Measurements from ENCODE around the gene SMU1.
A peak's percentile ranks its signal among the peaks of the same experiment; 100 is the strongest.

The SMU1 gene

GRCh38 chr9:33076046-33077004 lies at the start of gene SMU1:
Gene SMU1 (minus strand): TSS chr9:33076674. CDS start chr9:33076608, 66 bp downstream.
- DNase-seq: peak; percentile 95 to 96

- DNase-seq: no peak
Observed at GRCh38 chr9:33125461-33125860, 49.0 kb upstream of the SMU1 start.

GRCh38 chr9:33124751-33125381 lies 48.4 kb upstream of the SMU1 start:
- DNase-seq: no peak

- DNase-seq: no peak
Observed at GRCh38 chr9:33124046-33124445, 47.6 kb upstream of the SMU1 start.

GRCh38 chr9:33123407-33124031 lies 47.0 kb upstream of the SMU1 start:
- no peak for DNase-seq

- DNase-seq: no peak
Observed at GRCh38 chr9:33120620-33121019, 44.1 kb upstream of the SMU1 start.

GRCh38 chr9:33117796-33118195 lies 41.3 kb upstream of the SMU1 start:
- no peak for DNase-seq

- no peak for DNase-seq
Observed at GRCh38 chr9:33117306-33117705, 40.8 kb upstream of the SMU1 start.

GRCh38 chr9:33116860-33117259 lies 40.4 kb upstream of the SMU1 start:
- DNase-seq: no peak

- no peak for DNase-seq
Observed at GRCh38 chr9:33114746-33115145, 38.3 kb upstream of the SMU1 start.

- no peak for DNase-seq
Observed at GRCh38 chr9:33113799-33114547, 37.5 kb upstream of the SMU1 start.

- DNase-seq: peak in 1 of 2 experiments; percentile 1
Observed at GRCh38 chr9:33112094-33112493, 35.6 kb upstream of the SMU1 start.

- DNase-seq: peak in 1 of 2 experiments; percentile 6
Observed at GRCh38 chr9:33111631-33112030, 35.2 kb upstream of the SMU1 start.

- DNase-seq: no peak
Observed at GRCh38 chr9:33110686-33111085, 34.2 kb upstream of the SMU1 start.

GRCh38 chr9:33109850-33110595 lies 33.5 kb upstream of the SMU1 start:
- DNase-seq: no peak

- DNase-seq: no peak
Observed at GRCh38 chr9:33109097-33109496, 32.6 kb upstream of the SMU1 start.

GRCh38 chr9:33108472-33108871 lies 32.0 kb upstream of the SMU1 start:
- no peak for DNase-seq

- no peak for DNase-seq
Observed at GRCh38 chr9:33107762-33108161, 31.3 kb upstream of the SMU1 start.

- no peak for DNase-seq
Observed at GRCh38 chr9:33106827-33107621, 30.6 kb upstream of the SMU1 start.

- DNase-seq: no peak
Observed at GRCh38 chr9:33106372-33106771, 29.9 kb upstream of the SMU1 start.

GRCh38 chr9:33105959-33106358 lies 29.5 kb upstream of the SMU1 start:
- no peak for DNase-seq

All from activated T-cell treated with anti-CD3 and anti-CD28 coated beads, Interleukin-2, amount 50 U/mL, for 48 hours (primary cell).